Measurements from ENCODE around the gene BAIAP3.

Gene BAIAP3

DNA sequence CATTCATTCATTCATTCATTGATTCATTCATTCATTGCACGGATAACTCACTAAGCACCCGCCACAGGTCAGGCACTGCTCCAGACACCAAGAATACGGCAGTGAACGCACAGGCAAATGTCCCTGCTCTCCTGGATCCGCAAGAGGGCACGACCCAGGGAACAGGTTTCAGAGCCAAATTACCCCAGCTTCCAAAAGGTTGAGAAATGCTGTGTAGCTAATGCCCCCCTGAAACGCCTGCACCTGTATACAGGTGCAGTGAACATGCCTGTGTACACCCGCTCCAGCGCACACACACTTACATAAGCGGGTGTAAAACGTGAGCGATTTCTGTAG lies 33.6 kb upstream of the BAIAP3 start:
- H2AFZ ChIP-seq (ENCODE audit: low read depth) = no peak overlapping the region
- no peak overlapping the region for H3K4me3 ChIP-seq (IDR thresholded peaks at IDR 0.05; ENCODE audit: insufficient read depth, low read depth, low read length)
- H3K4me1 ChIP-seq (ENCODE audit: low read depth, poor library complexity, severe bottlenecking) = peaks cover 17% of the 10 kb centered on the region
- no peaks in the 10 kb centered on the region for H3K36me3 ChIP-seq (ENCODE audit: insufficient read depth)
- H3K79me2 ChIP-seq (ENCODE audit: insufficient read depth, low read depth) = no peaks in the 10 kb centered on the region
- H3K27me3 ChIP-seq (ENCODE audit: insufficient read depth, low read depth) = peaks cover 72% of the 10 kb centered on the region
- H3K27ac ChIP-seq = no peak overlapping the region
- no peak overlapping the region for H3K9ac ChIP-seq
- no peaks in the 10 kb centered on the region for H4K20me1 ChIP-seq (ENCODE audit: insufficient read depth)
- TF ChIP-seq, protein P1, sequence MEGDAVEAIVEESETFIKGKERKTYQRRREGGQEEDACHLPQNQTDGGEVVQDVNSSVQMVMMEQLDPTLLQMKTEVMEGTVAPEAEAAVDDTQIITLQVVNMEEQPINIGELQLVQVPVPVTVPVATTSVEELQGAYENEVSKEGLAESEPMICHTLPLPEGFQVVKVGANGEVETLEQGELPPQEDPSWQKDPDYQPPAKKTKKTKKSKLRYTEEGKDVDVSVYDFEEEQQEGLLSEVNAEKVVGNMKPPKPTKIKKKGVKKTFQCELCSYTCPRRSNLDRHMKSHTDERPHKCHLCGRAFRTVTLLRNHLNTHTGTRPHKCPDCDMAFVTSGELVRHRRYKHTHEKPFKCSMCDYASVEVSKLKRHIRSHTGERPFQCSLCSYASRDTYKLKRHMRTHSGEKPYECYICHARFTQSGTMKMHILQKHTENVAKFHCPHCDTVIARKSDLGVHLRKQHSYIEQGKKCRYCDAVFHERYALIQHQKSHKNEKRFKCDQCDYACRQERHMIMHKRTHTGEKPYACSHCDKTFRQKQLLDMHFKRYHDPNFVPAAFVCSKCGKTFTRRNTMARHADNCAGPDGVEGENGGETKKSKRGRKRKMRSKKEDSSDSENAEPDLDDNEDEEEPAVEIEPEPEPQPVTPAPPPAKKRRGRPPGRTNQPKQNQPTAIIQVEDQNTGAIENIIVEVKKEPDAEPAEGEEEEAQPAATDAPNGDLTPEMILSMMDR (conservative IDR thresholded peaks at IDR 0.05; ENCODE audit: low read depth, low read length) = no peak
- no peak overlapping the region for H3K4me2 ChIP-seq

DNA sequence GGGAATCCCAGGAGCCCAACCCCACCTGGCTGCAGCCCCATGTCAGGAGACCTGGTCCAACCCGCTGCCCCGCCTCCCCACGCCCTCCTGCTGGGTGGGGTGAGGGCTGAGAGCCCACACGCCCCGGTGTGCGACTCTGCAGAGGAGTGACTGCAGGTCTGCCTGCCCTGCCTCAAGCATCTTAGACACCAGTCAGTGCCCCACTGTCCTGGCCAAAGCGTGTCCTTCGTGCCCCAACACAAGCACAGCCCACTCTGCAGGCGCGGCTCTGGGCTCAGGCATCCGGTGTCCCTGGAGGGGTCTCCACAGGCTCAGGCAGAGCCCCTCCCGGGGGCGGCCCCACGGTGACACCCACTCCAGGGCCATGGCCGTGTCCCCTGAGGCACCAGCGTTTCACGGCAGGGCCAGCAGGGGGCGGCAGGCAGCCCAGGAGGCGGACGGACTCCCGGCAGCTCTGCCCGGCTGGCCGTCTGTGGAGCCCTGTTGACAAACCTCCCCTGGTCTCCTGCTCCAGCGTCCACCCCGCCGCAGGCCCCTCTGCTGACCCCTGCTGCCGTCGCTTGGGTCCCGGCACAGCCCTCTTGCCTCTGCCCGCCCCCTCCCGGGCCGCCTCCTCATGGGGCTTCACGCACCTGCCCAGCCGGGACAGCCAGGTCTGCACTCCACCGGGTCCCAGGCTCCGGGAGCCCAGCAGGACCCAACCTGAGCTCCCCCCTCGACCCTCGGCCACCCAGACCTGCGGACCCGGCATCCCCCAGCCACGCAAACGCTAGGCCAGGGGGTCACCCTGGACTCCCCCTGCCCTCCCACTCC lies 32.6 kb upstream of the BAIAP3 start:
- no peak overlapping the region for H3K27ac ChIP-seq
- no peaks in the 10 kb centered on the region for H3K79me2 ChIP-seq (ENCODE audit: insufficient read depth, low read depth)
- H3K36me3 ChIP-seq (ENCODE audit: insufficient read depth) = no peaks in the 10 kb centered on the region
- peak overlapping the region; percentile 56; the same call in 1 of the 2 replicates for H2AFZ ChIP-seq (ENCODE audit: low read depth)
- TF ChIP-seq, protein P1 (conservative IDR thresholded peaks at IDR 0.05; ENCODE audit: low read depth, low read length) = peak; percentile 81
- H3K4me2 ChIP-seq = peak overlapping the region; percentile 23; the same call in 1 of the 2 replicates
- H3K27me3 ChIP-seq (ENCODE audit: insufficient read depth, low read depth) = peaks cover 61% of the 10 kb centered on the region
- peaks cover 17% of the 10 kb centered on the region for H3K4me1 ChIP-seq (ENCODE audit: low read depth, poor library complexity, severe bottlenecking)
- no peaks in the 10 kb centered on the region for H4K20me1 ChIP-seq (ENCODE audit: insufficient read depth)
- H3K9ac ChIP-seq = no peak overlapping the region
- H3K4me3 ChIP-seq (IDR thresholded peaks at IDR 0.05; ENCODE audit: insufficient read depth, low read depth, low read length) = no peak overlapping the region

DNA sequence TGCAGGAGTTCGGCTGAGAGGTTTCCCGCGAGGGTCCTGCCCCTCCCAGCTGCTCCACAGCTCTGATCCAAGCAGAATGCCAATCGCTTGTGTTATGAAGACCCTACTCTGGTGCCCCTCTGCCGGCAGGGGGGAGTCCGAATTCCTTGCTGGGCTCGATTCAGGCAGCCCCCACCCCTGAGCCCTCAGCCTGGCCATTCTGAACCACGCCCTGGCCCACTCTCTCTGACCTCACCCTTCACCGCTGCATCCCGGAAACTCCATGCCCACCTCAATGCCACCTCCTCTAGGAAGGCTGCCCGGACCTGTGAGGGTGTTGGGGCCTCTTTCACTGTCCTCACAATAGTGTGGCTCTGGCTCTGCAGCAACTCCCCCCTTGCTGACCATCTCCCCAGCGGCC lies 31.9 kb upstream of the BAIAP3 start:
- Histone ChIP-seq H3K27ac (no peak overlapping the region), H3K36me3 (ENCODE audit: insufficient read depth) (no peaks in the 10 kb centered on the region), H3K4me2 (no peak overlapping the region; the same call in 1 of the 2 replicates), H4K20me1 (ENCODE audit: insufficient read depth) (no peaks in the 10 kb centered on the region), H3K4me1 (ENCODE audit: low read depth, poor library complexity, severe bottlenecking) (peaks cover 17% of the 10 kb centered on the region), H3K27me3 (ENCODE audit: insufficient read depth, low read depth) (peaks cover 56% of the 10 kb centered on the region), H3K9ac (no peak overlapping the region), H2AFZ (ENCODE audit: low read depth) (peak overlapping the region; percentile 56; the same call in 1 of the 2 replicates), H3K4me3 (IDR thresholded peaks at IDR 0.05; ENCODE audit: insufficient read depth, low read depth, low read length) (no peak overlapping the region), H3K79me2 (ENCODE audit: insufficient read depth, low read depth) (no peaks in the 10 kb centered on the region)
- TF ChIP-seq, protein P1 (conservative IDR thresholded peaks at IDR 0.05; ENCODE audit: low read depth, low read length) = no peak

DNA sequence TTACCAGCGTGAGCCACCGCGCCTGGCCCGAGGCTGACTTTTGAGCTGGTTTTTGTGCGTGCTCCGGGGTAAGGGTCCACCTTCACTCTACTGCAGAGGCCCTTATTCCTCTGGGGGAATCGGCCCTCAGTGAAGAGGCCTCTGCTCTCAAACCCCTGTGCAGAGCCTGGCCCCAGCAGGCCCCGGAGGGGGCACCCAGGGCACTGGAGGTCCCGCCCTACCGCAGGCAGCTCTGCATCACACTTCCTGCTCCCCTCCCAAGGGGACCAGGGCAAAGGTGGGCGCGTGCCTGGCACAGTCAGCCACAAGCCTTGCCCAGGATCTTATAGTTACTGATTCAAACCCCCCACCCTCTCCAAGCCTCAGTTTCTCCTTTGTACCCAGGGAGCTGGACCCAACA lies 27.6 kb upstream of the BAIAP3 start:
- Histone ChIP-seq H3K4me3 (IDR thresholded peaks at IDR 0.05; ENCODE audit: insufficient read depth, low read depth, low read length) (no peak overlapping the region), H3K36me3 (ENCODE audit: insufficient read depth) (no peaks in the 10 kb centered on the region), H2AFZ (ENCODE audit: low read depth) (no peak overlapping the region), H3K4me1 (ENCODE audit: low read depth, poor library complexity, severe bottlenecking) (peaks cover 13% of the 10 kb centered on the region), H3K27me3 (ENCODE audit: insufficient read depth, low read depth) (peaks cover 14% of the 10 kb centered on the region), H3K79me2 (ENCODE audit: insufficient read depth, low read depth) (peaks cover 10% of the 10 kb centered on the region), H3K27ac (no peak overlapping the region), H3K9ac (no peak overlapping the region), H3K4me2 (no peak overlapping the region), H4K20me1 (ENCODE audit: insufficient read depth) (peaks cover 8% of the 10 kb centered on the region)
- TF ChIP-seq, protein P1 (conservative IDR thresholded peaks at IDR 0.05; ENCODE audit: low read depth, low read length) = no peak

Data from KMS-11 (cell line).